Vagina (tissue), 2 donors: ENCODE results near the gene BRICD5.

Experiments used
- POLR2A ChIP-seq, 2 donors: fragments of 450-650 bp; IDR thresholded peaks; one replicate each; pipeline ENCODE4 v1.6.1; 2017; ENCODE audit warnings: antibody characterized with exemption in 2 of 2, mild to moderate bottlenecking in 2 of 2, moderate library complexity in 2 of 2
- POLR2AphosphoS5 ChIP-seq, 2 donors: sonication (generic); formaldehyde crosslinking; IDR thresholded peaks; one replicate each; pipeline ENCODE4 v1.9.0; 2017; ENCODE audit warnings: antibody characterized with exemption in 2 of 2, mild to moderate bottlenecking in 2 of 2, low read depth in 1 of 2; ENCODE audit not compliant: insufficient read depth in 1 of 2
- TF ChIP-seq, protein P1 (sequence below), 3 experiments: fragments of 450-650 bp in 2 of 3; fragments of 200-600 bp in 1 of 3; sonication (generic) in 1 of 3; IDR thresholded peaks; one replicate each; pipeline ENCODE4 v1.5.1; 2017 to 2019; ENCODE audit warnings: antibody characterized with exemption in 3 of 3, mild to moderate bottlenecking in 2 of 3, moderate library complexity in 2 of 3

DNA sequence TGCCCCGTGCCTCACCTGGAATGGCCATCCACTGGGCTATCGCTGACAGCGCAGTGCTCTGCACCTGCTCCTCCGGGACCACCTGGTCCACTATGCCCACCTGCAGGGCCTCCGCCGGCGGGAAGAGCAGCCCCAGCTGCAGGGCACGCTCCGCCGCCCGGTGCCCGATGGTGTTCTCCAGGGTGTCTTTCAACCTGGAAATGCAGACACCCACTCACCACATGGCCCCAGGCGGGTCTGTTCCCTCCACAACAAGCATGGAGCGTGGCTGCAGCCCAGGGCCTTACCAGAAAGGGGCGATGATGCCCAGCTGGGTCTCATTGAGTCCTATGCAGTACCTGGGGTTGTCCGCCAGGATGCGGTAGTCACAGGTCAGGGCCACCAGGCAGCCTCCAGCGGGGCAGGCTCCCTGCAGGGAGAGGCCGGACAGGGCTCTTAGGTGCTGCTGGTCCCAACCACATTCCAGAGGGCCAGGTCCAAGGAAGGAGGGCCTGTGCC, 32.4 kb upstream of the BRICD5 start:
- TF ChIP-seq, protein P1, sequence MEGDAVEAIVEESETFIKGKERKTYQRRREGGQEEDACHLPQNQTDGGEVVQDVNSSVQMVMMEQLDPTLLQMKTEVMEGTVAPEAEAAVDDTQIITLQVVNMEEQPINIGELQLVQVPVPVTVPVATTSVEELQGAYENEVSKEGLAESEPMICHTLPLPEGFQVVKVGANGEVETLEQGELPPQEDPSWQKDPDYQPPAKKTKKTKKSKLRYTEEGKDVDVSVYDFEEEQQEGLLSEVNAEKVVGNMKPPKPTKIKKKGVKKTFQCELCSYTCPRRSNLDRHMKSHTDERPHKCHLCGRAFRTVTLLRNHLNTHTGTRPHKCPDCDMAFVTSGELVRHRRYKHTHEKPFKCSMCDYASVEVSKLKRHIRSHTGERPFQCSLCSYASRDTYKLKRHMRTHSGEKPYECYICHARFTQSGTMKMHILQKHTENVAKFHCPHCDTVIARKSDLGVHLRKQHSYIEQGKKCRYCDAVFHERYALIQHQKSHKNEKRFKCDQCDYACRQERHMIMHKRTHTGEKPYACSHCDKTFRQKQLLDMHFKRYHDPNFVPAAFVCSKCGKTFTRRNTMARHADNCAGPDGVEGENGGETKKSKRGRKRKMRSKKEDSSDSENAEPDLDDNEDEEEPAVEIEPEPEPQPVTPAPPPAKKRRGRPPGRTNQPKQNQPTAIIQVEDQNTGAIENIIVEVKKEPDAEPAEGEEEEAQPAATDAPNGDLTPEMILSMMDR (IDR thresholded peaks at IDR 0.05): no peak
- TF ChIP-seq POLR2AphosphoS5 (IDR thresholded peaks at IDR 0.05; ENCODE audit: insufficient read depth in 1 of 2, low read depth in 1 of 2) (no peak), POLR2A (IDR thresholded peaks at IDR 0.05) (no peak)
